Measurements from ENCODE around the gene TGFB2.

The TGFB2 gene

GRCh38 chr1:218467101-218468072 lies 122.3 kb downstream of the TGFB2 start:
- DNase-seq = no peak

DNA sequence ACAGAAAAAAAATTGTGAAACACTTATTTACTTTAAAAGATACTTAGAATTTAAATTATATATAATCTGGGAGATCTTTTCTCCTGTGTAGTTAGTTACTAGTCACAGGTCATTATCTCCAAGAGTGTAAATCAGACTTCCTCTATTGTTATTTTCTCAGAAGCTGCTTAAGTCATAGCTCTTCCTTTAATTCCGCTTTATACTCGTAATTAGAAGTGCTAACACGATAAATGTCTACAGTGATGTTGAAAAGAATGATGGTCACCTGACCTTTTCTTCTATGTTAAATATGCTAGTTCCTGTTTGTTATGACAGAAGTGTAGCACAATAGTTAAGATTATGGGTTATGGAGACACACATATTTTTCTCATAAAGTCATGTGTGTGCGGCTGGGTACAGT lies 123.6 kb downstream of the TGFB2 start:
- no peak for DNase-seq

DNA sequence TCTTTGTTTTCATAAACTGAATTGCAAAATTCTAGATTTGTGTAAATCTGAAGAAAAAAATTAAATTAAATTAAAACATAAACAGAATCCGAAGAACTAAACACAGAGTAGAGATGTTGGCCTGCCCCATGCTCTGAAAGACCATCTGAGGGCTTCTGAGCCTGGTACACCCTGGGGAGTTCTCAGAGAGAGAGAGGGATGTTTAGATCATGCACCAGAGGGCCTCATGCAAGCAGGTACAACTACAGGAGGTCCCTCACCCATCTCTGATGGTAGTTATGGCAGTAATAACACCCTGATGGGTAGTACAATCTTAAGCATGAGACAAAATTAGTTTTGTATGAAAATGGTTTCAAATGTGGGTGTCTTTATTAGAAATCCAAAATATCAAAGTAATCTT lies 127.7 kb downstream of the TGFB2 start:
- no peak for DNase-seq

GRCh38 chr1:218473522-218473921 lies 128.4 kb downstream of the TGFB2 start:
- DNase-seq = no peak

DNA sequence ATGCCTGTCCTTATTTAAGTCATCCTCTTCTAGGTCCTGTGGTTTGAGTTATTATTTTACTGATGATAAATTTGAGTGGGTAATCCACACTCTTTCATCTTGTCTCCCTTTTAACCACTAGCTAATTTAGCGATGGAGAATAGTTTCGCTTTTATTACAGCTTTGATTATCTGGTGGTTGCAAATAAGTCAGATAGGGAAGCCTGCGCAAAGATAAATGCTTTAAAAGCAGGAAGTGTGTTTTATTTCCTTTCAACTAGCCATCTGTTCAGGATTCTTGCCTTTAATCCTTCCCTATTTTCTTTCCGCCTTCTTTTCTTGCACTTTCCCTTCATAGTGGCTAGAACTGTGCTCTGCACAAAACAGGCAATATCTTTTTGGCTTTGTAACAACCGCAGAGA lies 129.0 kb downstream of the TGFB2 start:
- no peak for DNase-seq

DNA sequence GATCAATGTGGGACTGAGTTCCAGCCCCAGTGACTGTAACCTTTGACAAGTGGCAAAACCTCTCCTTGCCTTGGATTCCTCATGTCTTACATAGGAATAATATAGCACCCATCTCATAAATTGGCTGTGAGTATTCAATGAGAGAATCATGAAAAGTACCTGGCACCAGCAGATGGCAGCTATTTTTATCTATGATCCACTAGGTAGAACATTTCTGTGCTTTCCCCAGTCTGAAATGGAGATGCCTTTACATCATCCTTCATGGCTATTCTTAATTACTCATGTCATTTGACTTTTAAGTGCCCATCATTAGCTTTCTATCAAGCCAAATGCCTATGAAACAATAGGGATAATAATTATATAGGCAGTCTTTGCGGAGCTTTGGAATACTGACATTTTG lies 130.1 kb downstream of the TGFB2 start:
- no peak for DNase-seq

DNA sequence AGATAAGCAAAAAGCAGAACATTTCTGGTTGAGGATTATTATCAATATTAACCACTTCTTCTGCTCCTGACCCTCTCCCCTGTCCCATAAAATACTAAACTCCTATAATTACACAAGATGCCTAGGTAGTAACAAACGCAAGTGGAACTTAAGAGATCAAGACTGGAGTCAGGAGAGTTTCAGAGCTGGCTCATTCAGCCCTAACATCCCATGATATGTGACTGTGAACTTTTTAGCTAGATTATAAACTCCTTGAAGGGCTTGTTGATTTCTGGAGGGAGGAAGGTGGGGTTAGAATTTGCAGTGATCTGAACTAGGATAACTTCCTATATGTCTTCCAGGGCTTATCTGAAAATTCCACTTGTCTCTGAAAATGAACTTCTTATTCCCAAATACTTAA lies 130.6 kb downstream of the TGFB2 start:
- no peak for DNase-seq

DNA sequence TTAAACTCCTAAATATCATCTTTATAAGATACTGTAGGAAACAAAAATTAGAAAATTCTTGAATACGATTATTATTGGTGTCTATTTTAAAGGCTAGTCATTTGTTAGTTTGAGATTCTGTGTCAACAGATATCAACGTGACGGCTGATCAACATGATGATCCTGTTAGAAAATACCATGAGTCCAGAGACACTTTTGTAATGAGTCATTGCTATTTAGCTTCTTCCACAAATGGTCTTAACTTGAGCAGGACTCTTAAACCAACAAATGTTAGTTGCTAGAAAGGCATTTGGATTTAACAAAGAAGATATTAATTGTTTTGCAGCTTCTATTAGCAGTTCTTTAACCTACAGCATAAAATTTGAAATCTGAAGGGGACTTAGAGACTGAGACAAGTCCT lies 131.2 kb downstream of the TGFB2 start:
- DNase-seq = no peak

DNA sequence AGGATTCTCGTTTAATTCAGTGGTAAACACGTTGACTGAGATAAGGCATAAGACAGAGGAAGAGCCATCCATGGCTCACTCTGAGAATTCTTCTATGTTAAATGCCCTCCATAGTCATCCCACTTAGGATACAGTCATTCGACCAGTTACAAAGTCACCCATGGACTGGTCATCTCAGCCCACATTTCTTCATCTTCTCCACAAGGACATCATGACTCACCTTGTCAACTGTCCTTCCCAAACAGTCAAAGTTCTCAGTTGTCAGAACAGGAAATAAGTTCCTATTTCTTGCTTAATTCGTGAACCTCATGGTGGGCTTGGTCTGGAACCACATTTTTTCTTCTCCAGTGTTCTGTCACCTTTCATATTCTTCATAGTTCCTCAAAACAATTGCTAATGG lies 133.2 kb downstream of the TGFB2 start:
- no peak for DNase-seq

GRCh38 chr1:218479436-218480115 lies 134.4 kb downstream of the TGFB2 start:
- DNase-seq = no peak

GRCh38 chr1:218480137-218480536 lies 135.0 kb downstream of the TGFB2 start:
- no peak for DNase-seq

DNA sequence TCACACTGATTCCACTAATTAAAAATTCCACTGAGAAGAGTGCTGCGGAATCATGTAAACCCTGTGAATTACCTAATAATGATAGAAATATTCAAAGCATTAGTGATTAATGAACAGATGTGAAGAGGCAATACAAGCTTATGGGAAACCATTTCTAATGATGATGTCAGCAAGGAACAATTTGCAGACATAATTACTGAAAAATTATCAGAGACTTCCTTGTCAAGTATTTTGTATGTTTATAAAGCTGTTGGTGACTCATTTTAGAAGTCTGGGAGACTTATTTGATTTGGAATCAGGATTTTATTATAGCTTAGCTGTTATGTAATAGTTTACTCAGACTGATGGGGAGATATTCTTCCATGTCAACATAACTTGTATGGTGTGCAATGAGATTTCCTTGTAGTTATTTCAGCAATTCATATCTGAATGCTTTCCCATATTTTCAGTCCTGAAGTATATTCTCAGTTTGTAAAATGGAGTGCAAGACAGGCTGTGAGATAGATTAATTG lies 135.5 kb downstream of the TGFB2 start:
- no peak for DNase-seq

GRCh38 chr1:218481116-218481775 lies 136.1 kb downstream of the TGFB2 start:
- DNase-seq = no peak

DNA sequence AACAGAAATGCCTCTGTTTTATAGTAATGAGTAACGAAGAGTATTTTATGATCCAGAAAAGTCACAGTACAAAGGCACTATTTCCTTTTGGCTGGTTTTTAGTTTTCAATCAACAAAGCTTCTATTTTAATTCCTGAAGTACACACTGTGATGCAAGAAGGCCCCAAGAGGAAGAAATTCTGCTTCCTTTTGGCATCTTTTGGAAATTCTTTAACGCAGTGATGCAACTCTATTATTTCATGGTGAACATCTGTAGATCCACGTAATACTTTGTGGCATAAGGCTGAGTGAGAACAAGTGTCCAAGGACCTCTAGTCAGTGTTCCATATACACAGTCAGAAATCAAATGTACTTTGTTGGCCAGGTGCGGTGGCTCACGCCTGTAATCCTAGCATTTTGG lies 137.5 kb downstream of the TGFB2 start:
- no peak for DNase-seq

DNA sequence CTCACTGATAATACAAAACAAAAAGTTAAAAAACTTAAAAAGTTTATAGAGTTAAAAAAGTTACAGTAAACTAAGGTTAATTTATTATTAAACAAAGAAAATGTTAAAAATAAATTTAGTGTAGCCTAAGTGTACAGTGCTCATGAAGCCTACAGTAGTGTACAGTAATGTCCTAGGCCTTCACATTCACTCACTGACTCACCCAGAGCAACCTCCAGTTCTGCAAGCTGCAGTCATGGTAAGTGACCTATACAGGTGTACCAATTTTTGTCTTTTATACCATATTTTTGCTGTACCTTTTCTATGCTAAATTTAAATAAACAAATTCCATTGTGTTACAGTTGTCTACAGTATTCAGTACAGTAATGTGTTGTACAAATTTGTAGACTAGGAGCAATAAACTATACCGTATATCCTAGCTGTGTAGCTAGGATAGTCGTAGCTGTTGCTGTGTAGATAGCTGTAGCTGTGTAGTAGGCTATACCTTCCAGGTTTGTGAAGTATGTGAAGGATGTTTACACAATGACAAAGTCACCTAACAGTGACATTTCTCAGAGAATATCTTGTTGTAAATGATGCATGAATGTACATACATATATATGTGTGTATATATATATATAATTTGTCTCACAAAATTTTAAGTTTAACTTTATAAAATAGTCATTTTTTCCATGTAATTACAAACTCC lies 140.2 kb downstream of the TGFB2 start:
- DNase-seq = no peak

DNA sequence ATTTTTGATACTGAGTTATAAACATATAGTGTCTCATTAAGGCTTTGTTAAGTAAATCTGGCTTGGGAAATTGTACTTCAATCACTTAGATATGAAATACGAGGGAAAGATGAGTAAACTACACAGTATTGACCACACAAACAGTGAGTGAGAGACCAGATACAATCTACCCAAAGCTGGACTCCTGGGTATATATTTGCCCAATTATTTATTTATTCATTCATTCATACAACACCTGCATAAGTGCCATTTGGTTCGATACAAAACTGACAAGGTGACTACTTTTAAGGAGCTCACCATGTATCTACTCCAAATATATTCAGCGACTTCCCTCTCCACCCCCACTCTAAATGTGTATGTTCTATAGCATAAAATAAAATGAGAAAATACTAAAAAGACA lies 143.4 kb downstream of the TGFB2 start:
- no peak for DNase-seq

DNA sequence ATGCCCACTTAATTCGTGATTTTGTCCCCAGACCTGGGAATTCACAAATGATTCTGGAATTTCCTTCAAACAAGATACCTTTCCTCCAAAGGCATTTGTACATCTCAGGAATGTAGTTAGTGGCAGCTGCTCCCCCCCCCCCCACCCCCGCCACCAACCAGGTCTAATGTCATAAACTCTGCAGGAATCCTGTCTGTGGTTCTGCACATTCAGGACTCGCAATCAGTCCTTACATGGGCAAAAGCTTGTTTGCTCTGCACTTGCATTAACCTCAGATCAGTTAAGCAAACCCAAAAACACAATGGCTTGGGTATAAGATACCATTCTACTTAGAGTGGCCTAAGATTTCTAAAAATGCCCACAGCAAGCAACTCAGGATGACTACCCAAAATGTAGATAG lies 143.8 kb downstream of the TGFB2 start:
- no peak for DNase-seq

- DNase-seq = no peak
Observed at GRCh38 chr1:218490406-218490922, 145.3 kb downstream of the TGFB2 start.

GRCh38 chr1:218492874-218493273 lies 147.7 kb downstream of the TGFB2 start:
- DNase-seq = no peak

GRCh38 chr1:218493986-218494385 lies 148.8 kb downstream of the TGFB2 start:
- DNase-seq = no peak
